ENCODE data around the gene SAP25.

- no peak for TF ChIP-seq FOXK2 (IDR thresholded peaks at IDR 0.05)
- TF ChIP-seq, protein P1, sequence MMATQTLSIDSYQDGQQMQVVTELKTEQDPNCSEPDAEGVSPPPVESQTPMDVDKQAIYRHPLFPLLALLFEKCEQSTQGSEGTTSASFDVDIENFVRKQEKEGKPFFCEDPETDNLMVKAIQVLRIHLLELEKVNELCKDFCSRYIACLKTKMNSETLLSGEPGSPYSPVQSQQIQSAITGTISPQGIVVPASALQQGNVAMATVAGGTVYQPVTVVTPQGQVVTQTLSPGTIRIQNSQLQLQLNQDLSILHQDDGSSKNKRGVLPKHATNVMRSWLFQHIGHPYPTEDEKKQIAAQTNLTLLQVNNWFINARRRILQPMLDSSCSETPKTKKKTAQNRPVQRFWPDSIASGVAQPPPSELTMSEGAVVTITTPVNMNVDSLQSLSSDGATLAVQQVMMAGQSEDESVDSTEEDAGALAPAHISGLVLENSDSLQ (IDR thresholded peaks at IDR 0.05) = no peak
- no peak for TF ChIP-seq SUZ12 (IDR thresholded peaks at IDR 0.05)
- TF ChIP-seq HDGF (IDR thresholded peaks at IDR 0.05; ENCODE audit: borderline replicate concordance) = no peak
- no peak for TF ChIP-seq LEF1 (IDR thresholded peaks at IDR 0.05; ENCODE audit: borderline replicate concordance)
- TF ChIP-seq SP1 (IDR thresholded peaks at IDR 0.05) = no peak
- no peak for TF ChIP-seq TARDBP (IDR thresholded peaks at IDR 0.05)
- no peak for TF ChIP-seq BHLHE40 (IDR thresholded peaks at IDR 0.05; ENCODE audit: borderline replicate concordance)
Observed at GRCh38 chr7:100575746-100576383, 2.2 kb upstream of the SAP25 start.

Data from HEK293T (cell line).